HEK293 (cell line): ENCODE results near the gene AKR7A3.

Experiments
- CTCF ChIA-PET: fragments of 350-600 bp; formaldehyde crosslinking; extraction: SDS; loops from one replicate; lab custom pipeline; 2021; ENCODE audit warnings: antibody characterized with exemption; lab: Yijun Ruan, JAX
- POLR2A ChIA-PET: fragments of 300-600 bp; formaldehyde crosslinking; extraction: SDS; loops from one replicate; lab custom pipeline; 2020; ENCODE audit warnings: antibody characterized with exemption, inconsistent platforms; lab: Yijun Ruan, JAX
- H3K27ac ChIP-seq: fragments of 200-500 bp; sonication (Bioruptor generic); 2 replicates; pipeline ENCODE4 v1.5.1; 2014; ENCODE audit warnings: low read depth, low read length, control low read depth, inconsistent platforms; ENCODE audit errors: extremely low read depth
- H3K36me3 ChIP-seq, 2 experiments: fragments of 200-500 bp in 1 of 2; sonication (Bioruptor generic) in 1 of 2; 1 replicate in 1 of 2; 2 replicates in 1 of 2; pipeline ENCODE4 v1.5.1; 2014 to 2017; ENCODE audit warnings: inconsistent platforms in 2 of 2, low read length in 2 of 2; ENCODE audit not compliant: control insufficient read depth in 2 of 2, insufficient read depth in 1 of 2
- H3K4me1 ChIP-seq: fragments of 200-500 bp; sonication (Bioruptor generic); 2 replicates; pipeline ENCODE4 v1.5.1; 2014; ENCODE audit warnings: mild to moderate bottlenecking, low read length, inconsistent platforms; ENCODE audit not compliant: control insufficient read depth, insufficient read depth
- H3K4me3 ChIP-seq: 2 replicates; pipeline ENCODE4 v1.5.1; 2011; ENCODE audit warnings: low read depth, mild to moderate bottlenecking, control low read depth, low read length, moderate library complexity
- H3K9me3 ChIP-seq: fragments of 200-500 bp; sonication (Bioruptor generic); 2 replicates; pipeline ENCODE4 v1.5.1; 2014; ENCODE audit warnings: low read depth, low read length, inconsistent platforms; ENCODE audit not compliant: control insufficient read depth, insufficient read depth
- GLI4 ChIP-seq: fragments of 450-650 bp; formaldehyde crosslinking; IDR thresholded peaks from 2 replicates; pipeline ENCODE4 v1.5.1; 2016; ENCODE audit warnings: missing biosample characterization, missing genetic modification characterization
- HIC1 ChIP-seq: fragments of 450-650 bp; formaldehyde crosslinking; IDR thresholded peaks from 2 replicates; pipeline ENCODE4 v1.5.1; 2016; ENCODE audit warnings: missing biosample characterization, missing genetic modification characterization
- HOXC10 ChIP-seq: sonication (generic); formaldehyde crosslinking; IDR thresholded peaks from 2 replicates; pipeline ENCODE4 v1.8.1; 2023; ENCODE audit warnings: mild to moderate bottlenecking, missing genetic modification reagents
- INSM2 ChIP-seq: fragments of 450-650 bp; formaldehyde crosslinking; IDR thresholded peaks from 2 replicates; pipeline ENCODE4 v1.5.1; 2016; ENCODE audit warnings: missing biosample characterization, missing genetic modification characterization
- PRDM1 ChIP-seq: fragments of 450-650 bp; formaldehyde crosslinking; IDR thresholded peaks from 2 replicates; pipeline ENCODE4; 2016; ENCODE audit warnings: missing biosample characterization, missing genetic modification characterization
- SCRT2 ChIP-seq: fragments of 450-650 bp; formaldehyde crosslinking; IDR thresholded peaks from 2 replicates; pipeline ENCODE4 v1.5.1; 2016; ENCODE audit warnings: missing biosample characterization, missing genetic modification characterization
- ZBTB17 ChIP-seq: fragments of 450-650 bp; formaldehyde crosslinking; IDR thresholded peaks from 2 replicates; pipeline ENCODE4 v1.5.1; 2016; ENCODE audit warnings: missing biosample characterization, missing genetic modification characterization
- ZBTB48 ChIP-seq: fragments of 450-650 bp; formaldehyde crosslinking; IDR thresholded peaks from 2 replicates; pipeline ENCODE4 v1.5.1; 2016; ENCODE audit warnings: missing biosample characterization, missing genetic modification characterization
- ZNF121 ChIP-seq: fragments of 450-650 bp; formaldehyde crosslinking; IDR thresholded peaks from 2 replicates; pipeline ENCODE4 v1.5.1; 2016; ENCODE audit warnings: missing biosample characterization, missing genetic modification characterization
- ZNF146 ChIP-seq: fragments of 450-650 bp; formaldehyde crosslinking; IDR thresholded peaks from 2 replicates; pipeline ENCODE4 v1.5.1; 2016; ENCODE audit warnings: missing biosample characterization, missing genetic modification characterization
- ZNF223 ChIP-seq: fragments of 450-650 bp; formaldehyde crosslinking; IDR thresholded peaks from 2 replicates; pipeline ENCODE4 v1.5.1; 2016; ENCODE audit warnings: missing biosample characterization, missing genetic modification characterization
- ZNF23 ChIP-seq: fragments of 450-650 bp; formaldehyde crosslinking; IDR thresholded peaks from 2 replicates; pipeline ENCODE4 v1.5.1; 2016; ENCODE audit warnings: missing biosample characterization, missing genetic modification characterization, borderline replicate concordance
- ZNF280D ChIP-seq: fragments of 450-650 bp; formaldehyde crosslinking; IDR thresholded peaks from 2 replicates; pipeline ENCODE4 v1.5.1; 2016; ENCODE audit warnings: missing biosample characterization, missing genetic modification characterization
- ZNF341 ChIP-seq: fragments of 450-650 bp; formaldehyde crosslinking; IDR thresholded peaks from 2 replicates; pipeline ENCODE4; 2016; ENCODE audit warnings: low read depth, missing biosample characterization, missing genetic modification characterization
- ZNF366 ChIP-seq: fragments of 450-650 bp; formaldehyde crosslinking; conservative IDR thresholded peaks from 2 replicates; pipeline ENCODE4 v1.5.1; 2016; ENCODE audit warnings: missing biosample characterization, missing genetic modification characterization
- ZNF514 ChIP-seq: fragments of 450-650 bp; formaldehyde crosslinking; IDR thresholded peaks from 2 replicates; pipeline ENCODE4 v1.5.1; 2016; ENCODE audit warnings: missing biosample characterization, missing genetic modification characterization
- ZNF518A ChIP-seq: fragments of 450-650 bp; formaldehyde crosslinking; conservative IDR thresholded peaks from 2 replicates; pipeline ENCODE4 v1.5.1; 2016; ENCODE audit warnings: low read depth, missing biosample characterization, missing genetic modification characterization
- ZNF558 ChIP-seq: fragments of 450-650 bp; formaldehyde crosslinking; IDR thresholded peaks from 2 replicates; pipeline ENCODE4 v1.5.1; 2016; ENCODE audit warnings: missing biosample characterization, missing genetic modification characterization
- ZNF600 ChIP-seq: fragments of 450-650 bp; formaldehyde crosslinking; IDR thresholded peaks from 2 replicates; pipeline ENCODE4 v1.5.1; 2016; ENCODE audit warnings: missing biosample characterization, missing genetic modification characterization
- ZNF626 ChIP-seq: fragments of 450-650 bp; sonication (Bioruptor Pico); formaldehyde crosslinking; IDR thresholded peaks from 2 replicates; pipeline ENCODE4 v1.5.1; 2018; ENCODE audit warnings: missing biosample characterization, missing genetic modification characterization, inconsistent platforms
- ZNF645 ChIP-seq: fragments of 450-650 bp; formaldehyde crosslinking; IDR thresholded peaks from 2 replicates; pipeline ENCODE4; 2016; ENCODE audit warnings: missing biosample characterization, missing genetic modification characterization
- ZNF830 ChIP-seq: fragments of 450-650 bp; IDR thresholded peaks from 2 replicates; pipeline ENCODE4 v1.5.0; 2018; ENCODE audit warnings: missing biosample characterization, missing genetic modification characterization, low read depth, mild to moderate bottlenecking, moderate library complexity

The AKR7A3 gene

GRCh38 chr1:19311503-19311930, 22.9 kb upstream of the AKR7A3 start (continued):
- TF ChIP-seq ZNF626 (no peak), ZNF23 (tag by site-specific recombination) (no peak), HOXC10 (0 out of 2 replicates have a peak, but pooled peaks have one; percentile 64), INSM2 (tag by site-specific recombination) (no peak), HIC1 (tag by site-specific recombination) (peak; percentile 59; the same call in 1 of the 2 replicates), ZNF514 (tag by site-specific recombination) (no peak), GLI4 (tag by site-specific recombination) (0 out of 2 replicates have a peak, but pooled peaks have one; percentile 52), ZNF830 (no peak), ZNF121 (tag by site-specific recombination) (0 out of 2 replicates have a peak, but pooled peaks have one; percentile 17), ZNF645 (no peak), SCRT2 (tag by site-specific recombination) (no peak), ZNF366 (tag by site-specific recombination) (no peak)
- TF ChIP-seq, all 188 proteins: peak for 17

GRCh38 chr1:19310720-19311502, 22.3 kb upstream of the AKR7A3 start:
- ChIA-PET POLR2A (interaction anchor here (0.6 to 1.9 kb wide), 3 partner anchors 11 to 175 kb away, joined by 4 to 8 read pairs (median 5); partner anchors contain the start of genes EMC1 and MRTO4), CTCF (interaction anchor here (0.7 to 1.9 kb wide), 3 partner anchors 340 to 351 kb away, joined by 3 to 7 read pairs (median 3); no protein-coding TSS in a partner anchor)
- H3K27ac ChIP-seq: peak overlapping the region; percentile 77; the same call in 1 of the 2 replicates
- peaks cover 2% of the 10 kb centered on the region; the same call in 1 of the 2 replicates for H3K4me1 ChIP-seq
- no peaks in the 10 kb centered on the region for H3K9me3 ChIP-seq
- peak overlapping the region; percentile 73 for H3K4me3 ChIP-seq
- peaks cover 0 to 62% of the 10 kb centered on the region in 2 experiments; a peak in 2 of 3 replicates for H3K36me3 ChIP-seq
- TF ChIP-seq ZBTB48 (tag by site-specific recombination) (peak; percentile 82), ZNF121 (tag by site-specific recombination) (no peak), ZNF558 (tag by site-specific recombination) (no peak), ZNF518A (tag by site-specific recombination) (no peak), ZNF146 (tag by site-specific recombination) (no peak), ZNF280D (tag by site-specific recombination) (no peak), ZNF514 (tag by site-specific recombination) (no peak), ZBTB17 (peak; percentile 61), ZNF341 (tag by site-specific recombination) (peak; percentile 86), ZNF600 (tag by site-specific recombination) (peak; percentile 76; the same call in 1 of the 2 replicates), PRDM1 (tag by site-specific recombination) (0 out of 2 replicates have a peak, but pooled peaks have one; percentile 18), ZNF223 (tag by site-specific recombination) (no peak)
